NOMO-1 treated with DMSO at 0.1 percent for 48 hours (cell line): ENCODE results near the gene CPAMD8.
A peak's percentile ranks its signal among the peaks of the same experiment; 100 is the strongest.
"Not testable (repeated sequence)": the region's sequence is repeated elsewhere in the genome, so short reads cannot be mapped to it uniquely, and the experiment has no call there.

ENCODE experiments used
- DNase-seq: peaks from one replicate; lab custom pipeline; 2025; ENCODE audit not compliant: unreplicated experiment; lab: John Stamatoyannopoulos, UW

The CPAMD8 gene

DNA sequence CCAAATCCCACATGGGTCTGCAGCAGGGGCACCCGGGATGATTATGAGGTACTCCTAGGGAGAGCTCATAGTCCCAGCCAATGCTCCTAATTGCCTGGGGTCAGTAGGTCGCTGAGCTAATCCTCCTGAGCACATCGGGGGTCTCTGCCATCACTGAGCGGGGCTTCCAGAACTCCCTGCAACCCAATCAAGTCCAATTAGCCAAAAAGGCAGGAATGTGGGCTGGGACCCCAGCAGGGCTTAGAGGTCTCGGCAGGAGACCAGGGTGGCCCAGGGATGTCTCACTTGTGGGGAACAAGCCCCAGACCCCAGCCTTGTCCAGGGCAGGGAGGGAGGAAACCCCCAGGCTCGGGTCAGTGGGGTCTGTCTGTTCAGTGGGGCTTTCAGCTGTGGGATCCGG, 17.1 kb upstream of the CPAMD8 start:
- no peak for DNase-seq

DNA sequence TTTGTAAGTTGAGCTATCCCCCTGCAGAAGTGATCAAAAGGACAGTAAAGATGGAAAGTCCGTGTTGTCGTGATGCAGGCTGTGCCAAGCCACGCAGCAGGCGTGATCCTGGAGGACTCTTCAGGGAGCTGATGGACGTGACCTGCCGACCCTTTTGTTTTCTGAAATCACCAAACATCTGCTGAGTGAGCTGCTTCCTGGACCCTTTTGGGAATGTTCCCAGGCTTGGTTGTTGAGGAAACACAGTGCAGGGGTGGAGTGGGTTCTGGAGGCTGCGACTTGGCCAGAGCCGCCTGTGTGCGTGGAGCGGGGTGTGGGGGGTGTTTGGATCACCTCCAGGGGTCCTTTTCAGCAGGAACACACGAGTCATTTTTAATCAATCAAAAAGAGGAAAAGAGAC, 15.4 kb upstream of the CPAMD8 start:
- no peak for DNase-seq

DNA sequence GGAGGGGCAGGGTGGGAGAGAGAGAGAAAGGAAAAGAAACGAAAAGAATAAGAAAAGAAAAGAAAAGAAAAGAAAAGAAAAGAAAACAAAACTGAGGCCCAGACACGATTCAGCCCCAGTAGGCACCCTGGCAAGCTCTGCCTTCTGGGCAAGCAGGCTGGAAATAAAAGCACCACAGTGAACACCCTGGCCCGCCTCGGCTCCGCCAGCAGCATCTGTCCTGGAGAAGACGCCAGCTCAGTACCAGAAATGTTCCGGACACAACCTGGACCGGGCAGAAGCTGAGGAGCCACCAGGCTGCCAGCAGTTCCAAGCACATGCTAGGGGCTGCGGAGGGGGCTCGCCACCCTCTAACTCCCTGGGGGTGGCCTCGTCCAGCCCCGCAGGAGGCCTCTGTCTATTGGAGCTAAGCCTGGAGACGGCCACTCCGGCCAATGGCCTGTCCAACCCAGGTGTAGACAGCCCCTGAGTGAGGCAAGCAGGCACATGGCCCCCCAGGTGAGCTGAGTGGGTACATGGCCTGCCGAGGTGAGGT, 11.4 kb upstream of the CPAMD8 start:
- DNase-seq = no peak

DNA sequence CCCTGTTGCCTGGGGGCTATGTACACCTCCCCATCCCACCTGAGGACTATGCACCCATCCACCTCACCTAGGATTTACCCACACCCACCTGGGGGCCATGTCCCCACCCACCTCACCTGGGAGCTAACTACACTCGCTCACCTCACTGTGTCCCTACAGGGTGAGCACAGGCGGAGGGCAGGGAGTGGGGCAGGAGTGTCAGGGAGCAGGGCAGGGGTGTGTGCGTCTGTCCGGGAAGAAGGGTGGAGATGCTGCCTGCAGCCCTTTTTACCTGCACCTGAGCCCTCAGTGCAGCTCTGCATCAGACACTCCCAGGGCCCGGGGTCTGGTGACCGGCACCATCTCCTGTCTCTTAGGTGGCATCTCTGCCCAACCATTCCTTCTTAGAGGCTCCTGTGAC, 10.6 kb upstream of the CPAMD8 start:
- no peak for DNase-seq

DNA sequence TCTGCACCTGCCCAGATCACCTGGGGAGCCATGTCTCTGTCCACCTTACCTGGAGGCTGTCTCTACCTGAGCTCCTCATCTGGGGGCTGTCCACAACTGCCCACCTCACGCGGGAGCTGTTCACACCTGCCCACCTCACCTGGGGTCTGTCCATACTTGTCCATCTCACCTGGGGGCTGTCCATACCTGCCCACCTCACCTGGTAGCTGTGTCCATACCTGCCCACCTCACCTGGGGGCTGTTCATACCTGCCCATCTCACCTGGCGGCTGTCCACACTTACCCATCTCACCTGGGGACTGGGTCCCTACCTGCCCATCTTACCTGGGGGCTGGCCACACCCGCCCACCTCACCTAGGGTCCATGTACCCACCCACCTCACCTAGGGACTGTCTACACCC, 10.0 kb upstream of the CPAMD8 start:
- DNase-seq = no peak

DNA sequence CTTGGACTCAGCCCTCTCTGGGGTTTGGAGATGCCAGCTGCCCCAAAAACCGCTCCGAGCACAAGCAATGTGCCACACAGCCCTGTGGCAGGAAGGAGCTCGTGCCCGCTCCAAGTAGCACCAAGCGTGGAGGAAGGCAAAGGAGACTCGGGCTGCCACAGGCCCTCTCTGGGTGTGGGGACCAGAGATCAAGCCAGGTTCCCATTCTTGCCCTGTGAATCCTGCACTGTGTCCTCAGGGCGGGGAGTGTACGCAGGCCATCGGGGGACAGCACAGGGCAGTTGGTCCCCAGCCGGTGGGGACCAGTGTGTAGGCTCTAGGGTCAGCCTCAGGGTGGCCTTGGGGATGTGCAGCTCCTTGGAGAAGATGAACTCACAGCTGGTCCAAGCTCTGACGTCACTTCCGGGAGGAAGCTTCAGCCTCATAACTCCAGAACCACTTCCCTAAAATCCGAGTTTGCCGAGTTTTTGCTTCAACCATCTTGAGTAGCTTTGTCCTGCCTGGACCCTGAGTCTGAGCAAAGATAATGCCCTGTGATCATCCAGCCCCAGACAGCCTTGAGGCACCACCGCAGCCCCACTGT, 9.3 kb upstream of the CPAMD8 start:
- DNase-seq = peak; percentile 75

DNA sequence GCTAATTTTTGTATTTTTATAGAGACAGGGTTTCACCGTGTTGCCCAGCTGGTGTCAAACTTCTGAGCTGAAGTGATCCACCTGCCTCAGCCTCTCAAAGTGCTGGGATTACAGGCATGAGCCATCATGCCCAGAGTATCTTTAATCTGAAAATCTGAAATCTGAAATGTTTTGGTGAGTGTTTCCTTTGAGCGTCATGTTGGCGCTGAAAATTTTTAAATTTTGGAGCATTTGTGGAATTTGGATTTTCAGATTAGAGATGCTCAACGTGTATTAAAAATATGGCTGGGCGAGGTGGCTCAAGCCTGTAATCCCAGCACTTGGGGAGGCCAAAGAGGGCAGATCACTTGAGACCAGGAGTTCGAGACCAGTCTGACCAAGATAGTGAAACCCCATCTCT, 5.1 kb upstream of the CPAMD8 start:
- no peak for DNase-seq

DNA sequence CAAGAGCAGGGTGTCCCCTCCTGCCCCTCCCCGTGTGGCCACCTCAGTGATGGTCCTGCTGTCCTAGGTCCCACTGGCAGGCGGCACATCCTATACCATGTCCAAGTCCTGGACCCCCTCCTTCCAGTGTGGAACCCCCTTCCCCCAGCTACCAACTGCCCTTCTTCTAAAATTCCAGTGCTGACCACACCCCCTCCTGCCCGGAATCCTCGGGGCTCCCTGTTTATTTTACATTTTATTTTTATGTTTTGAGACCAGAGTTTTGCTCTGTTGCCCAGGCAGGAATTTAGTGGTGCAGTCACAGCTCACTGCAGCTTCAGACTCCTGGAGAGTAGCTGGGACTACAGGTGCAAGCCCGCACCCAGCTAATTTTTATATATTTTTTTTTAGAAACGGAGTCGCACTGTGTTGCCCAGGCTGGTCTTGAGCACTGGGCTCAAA, 945 bp upstream of the CPAMD8 start:
- DNase-seq = no peak

DNA sequence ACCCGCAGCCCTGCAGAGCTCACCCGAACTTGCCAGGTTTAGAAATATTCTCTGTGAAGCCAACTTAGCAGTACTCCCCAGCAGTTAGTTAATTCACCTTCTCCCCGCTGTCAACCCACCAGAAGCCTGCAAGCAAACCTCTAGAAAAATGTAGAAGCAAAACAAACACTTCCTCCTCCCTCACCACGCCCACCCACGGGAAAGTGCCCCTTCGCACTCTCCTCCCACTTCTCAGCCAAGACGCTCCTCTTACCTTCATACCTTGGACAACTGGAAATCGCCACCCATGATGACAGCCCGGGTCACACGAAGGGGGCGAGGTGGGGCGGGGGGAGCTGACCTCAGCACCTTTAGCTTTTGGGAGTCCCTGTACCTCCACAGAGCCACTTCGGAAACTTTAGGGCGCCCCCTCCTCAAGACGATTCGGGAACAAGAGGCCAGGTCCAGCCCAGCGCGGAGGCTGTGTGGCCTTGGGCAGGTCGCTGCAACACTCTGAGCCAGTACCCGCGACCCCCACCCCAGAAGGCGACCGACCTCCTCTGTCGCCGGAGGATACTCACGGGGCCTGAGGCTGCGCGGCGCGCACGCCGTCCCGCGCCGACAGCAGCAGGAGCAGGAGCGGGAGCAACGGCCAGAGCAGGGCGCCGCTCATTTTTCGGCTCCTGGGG, 485 bp downstream of the CPAMD8 start:
- DNase-seq = peak; percentile 76

DNA sequence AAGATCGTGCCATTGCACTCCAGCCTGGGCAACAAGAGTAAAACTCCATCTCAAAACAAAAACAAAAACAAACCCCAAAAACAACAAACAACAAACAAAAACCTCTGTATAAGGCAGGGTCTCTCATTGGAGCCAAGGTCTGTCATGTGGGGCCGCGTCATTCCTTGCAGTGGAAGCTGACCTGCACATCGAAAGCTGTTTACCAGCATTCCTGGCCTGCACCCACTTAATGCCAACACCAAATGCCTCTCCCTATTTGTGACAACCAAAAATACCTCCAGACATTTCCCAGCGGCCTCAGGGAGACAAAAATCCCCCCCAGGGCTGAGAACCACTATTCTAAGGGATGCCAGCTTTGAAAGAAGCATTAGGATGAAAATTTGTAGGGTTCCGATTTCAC, 1.2 kb downstream of the CPAMD8 start:
- DNase-seq = no peak

DNA sequence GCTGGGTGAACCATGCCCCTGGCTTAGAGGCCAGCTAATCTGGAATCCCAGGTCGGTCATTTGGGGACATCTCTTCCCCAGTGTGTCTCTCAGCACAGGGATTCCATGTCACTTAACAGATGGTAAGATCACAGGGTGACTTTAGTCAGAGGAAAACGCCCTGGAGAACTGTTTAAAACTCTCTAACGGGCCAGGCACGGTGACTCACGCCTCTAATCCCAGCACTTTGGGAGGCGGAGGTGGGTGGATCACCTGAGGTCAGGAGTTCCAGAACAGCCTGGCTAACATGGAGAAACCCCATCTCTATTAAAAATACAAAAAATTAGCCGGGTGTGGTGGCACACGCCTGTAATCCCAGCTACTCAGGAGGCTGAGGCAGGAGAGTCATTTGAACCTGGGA, 1.7 kb downstream of the CPAMD8 start:
- DNase-seq = not testable (repeated sequence)

DNA sequence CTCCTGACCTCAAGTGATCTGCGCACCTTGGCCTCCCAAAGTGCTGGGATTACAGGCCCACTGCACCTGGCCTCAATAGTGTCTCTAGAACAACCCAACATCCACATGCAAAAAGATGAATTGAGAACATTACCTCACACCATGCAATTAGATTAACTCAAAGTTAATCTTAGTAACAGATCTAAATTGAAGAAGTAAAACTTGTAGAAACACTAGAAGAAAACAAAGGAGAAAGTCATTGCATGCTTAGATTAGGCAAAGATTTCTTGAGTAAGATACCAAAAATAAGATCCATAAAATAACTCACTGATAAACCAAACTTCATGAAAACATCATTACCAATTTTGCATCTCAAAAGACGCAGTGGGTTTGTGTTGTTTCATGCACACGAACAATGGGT, 2.8 kb downstream of the CPAMD8 start:
- DNase-seq = peak; percentile 4

DNA sequence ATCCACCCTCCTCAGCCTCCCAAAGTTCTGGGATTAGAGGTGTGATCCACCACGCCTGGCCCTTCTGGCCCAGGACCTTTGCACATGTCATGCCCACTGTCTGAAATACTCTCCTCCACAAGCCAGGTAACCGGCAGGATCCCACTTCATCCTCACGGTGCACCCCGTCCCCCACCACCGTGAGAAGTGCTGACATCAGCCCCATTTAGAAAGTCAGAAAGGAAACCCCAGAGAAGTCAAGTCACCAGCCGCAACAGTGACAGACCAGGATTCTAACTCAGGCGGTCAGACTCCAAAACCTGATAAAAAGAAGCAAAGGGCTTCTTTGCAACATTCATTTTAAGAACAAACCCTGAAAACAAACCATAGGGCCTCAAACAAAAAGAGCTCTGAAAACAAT, 3.9 kb downstream of the CPAMD8 start:
- no peak for DNase-seq

DNA sequence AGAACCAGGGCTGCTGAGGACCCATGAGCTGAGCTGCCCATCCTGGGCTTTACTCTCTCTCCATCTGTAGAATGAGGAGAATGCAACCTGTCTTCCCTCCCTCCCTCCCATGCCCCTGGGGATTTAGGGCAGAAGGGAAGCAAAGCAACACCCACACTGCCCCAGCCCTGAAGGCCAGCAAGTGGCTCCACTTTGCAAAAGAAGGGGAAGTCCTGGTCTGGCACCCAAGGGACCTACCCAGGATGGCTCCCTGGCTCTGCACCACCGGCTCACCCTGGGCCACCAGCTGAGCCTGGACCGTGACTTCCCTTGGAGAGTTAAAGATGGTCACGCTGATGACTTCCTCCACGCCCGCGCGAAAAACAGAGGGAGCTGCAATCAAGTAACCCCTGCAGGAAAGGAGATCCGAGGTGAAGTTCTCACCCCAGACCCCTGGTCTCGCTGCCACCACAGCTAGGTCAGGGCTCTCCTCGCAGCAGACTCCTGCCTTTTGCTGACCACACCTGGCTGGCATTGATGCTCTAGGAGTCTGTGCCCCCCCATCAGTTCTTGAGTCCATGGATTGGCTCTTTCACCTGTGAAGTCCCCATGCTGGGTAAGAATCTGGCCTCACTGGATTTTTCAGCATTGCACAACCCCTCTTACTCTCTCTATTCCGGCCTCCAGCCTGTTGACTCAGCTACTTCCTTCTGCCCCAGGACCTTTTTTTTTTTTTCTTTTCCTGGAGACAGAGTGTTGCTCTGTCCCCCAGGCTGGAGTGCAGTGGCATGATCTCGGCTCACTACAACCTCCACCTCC, 4.6 kb downstream of the CPAMD8 start:
- peak; percentile 63 for DNase-seq

DNA sequence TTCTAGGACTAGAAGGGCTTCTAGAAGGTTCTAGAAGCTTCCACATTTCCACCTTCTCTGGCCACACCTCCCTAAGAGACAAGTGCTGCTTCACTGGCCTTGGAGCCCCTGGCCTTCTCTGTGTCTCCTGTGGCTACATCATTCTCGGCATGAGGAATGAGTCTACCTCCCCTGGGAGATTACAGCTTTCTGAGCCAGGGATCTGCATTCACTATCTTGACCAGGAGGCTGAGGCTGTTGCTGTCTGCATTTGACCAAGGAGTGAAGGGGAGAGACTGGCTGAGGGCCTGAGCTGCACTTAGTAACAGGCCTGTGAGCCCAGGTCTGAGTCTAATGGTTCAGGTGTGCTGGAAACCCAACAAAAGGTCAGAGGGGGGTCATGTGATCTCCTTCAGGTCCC, 5.3 kb downstream of the CPAMD8 start:
- DNase-seq = no peak

DNA sequence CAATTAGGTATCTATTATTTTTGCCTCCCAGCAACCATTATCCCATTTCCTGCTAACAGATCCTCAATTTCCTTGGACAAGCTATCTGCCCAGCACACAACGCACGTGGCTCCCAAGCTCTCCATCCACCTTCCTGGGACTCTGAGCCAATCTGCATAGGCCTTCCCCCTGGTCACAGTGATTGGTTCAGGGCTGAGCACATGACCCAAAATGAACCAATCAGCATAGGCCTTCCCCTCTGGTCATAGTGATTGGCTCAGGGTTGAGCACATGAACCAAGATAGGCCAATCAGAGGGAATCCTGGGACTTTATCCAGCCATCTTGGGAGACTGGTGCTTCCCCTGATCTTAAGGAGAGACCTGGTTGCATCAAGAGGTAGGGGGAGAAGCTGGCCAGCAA, 5.8 kb downstream of the CPAMD8 start:
- DNase-seq = no peak

DNA sequence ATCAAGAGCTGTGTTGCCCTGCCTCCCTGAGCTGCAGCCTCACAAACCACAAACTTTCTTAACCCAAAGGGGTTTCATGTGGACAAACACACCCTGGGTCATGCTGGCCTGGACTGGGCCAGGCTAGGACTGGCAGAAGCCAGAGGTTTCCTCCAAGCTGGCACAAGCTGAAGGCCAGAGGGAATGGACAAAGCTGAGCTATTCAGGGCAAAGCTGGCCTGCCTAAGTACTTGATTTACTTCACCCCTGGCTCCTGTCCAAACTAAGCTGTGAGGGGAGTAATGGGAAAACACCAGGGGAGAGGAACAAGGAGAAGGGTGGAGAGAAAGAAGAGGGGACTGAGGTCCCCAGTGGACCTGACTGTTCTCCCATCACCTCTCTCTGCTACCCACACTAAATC, 6.2 kb downstream of the CPAMD8 start:
- DNase-seq = no peak

DNA sequence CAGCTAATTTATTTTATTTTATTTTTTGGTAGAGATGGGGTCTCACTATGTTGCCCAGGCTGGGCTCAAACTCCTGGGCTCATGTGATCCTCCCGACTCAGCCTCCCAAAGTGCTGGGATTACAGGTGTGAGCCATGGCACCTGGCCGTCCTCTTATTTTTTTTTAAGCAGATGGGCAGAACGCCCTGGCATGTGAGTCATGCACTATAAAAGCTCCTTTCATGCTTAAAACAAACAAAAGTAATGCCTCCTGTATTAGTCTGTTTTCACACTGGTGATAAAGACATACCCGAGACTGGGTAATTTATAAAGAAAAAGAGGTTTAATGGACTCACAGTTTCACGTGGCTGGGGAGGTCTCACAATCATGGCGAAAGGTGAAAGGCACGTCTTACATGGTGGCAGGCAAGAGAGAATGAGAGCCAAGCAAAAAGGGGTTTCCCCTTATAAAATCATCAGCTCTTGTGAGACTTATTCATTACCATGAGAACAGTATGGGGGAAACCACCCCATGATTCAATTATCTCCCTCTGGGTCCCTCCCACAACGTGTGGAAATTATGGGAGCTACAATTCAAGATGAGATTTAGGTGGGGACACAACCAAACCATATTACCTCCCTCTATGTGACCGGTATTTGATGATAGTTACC, 12.3 kb downstream of the CPAMD8 start:
- not testable (repeated sequence) for DNase-seq

DNA sequence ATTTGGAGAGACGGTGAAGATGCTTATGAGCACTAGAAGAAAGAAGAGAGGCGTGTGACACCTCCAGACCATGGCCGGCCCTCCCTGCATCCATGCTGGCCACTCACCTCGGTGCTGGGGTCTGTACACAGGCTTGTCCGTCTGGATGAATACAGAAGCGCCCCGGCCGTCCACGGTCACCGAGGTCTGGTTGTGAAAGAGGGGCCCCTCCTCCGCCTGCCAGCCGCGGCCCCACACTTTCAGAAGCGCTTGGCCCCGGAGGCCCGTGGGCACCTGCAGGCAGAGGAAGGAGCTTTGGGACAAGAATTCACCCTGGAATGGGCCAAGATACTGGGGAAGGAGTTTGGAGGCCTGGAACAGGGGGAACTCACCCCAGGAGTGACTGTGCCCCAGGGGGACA, 15.1 kb downstream of the CPAMD8 start:
- no peak for DNase-seq

DNA sequence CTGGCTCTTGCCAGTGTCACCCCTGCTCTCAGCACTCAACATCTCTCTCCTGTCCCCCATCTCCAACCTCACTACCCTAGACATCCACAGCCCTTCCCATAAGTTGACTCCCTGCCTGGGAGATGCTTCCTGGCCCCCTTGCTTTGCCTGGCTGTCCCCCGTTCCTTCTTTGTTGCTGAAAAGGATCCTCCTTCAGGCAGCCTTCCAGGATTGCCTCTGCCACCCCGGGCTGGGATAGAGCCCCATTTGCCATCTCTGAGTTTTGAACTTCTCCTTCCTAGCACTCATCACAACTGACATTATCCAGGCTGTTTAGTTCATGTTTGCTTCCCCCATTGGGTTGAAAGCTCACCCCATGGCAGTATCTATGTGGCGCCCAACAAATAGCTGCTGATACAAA, 20.0 kb downstream of the CPAMD8 start:
- DNase-seq = no peak

DNA sequence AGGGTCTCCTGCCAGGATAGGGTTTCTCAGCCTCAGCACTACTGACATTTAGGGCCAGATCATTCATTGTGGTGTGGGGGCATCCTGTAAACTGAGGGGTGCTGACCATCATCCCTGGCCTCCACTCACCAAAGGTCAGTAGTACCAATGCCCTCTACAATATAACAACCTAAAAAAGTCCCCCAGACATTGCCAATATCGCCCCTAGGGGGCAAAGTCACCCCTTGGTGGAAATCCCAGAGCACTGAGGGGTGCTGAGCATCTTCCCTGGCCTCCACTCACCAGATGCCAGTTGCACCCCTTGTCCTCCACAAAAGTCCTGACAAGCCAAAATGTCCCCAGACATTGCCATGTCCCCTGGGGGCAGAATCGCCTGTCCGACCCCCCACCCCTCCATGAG, 21.6 kb downstream of the CPAMD8 start:
- DNase-seq = no peak

DNA sequence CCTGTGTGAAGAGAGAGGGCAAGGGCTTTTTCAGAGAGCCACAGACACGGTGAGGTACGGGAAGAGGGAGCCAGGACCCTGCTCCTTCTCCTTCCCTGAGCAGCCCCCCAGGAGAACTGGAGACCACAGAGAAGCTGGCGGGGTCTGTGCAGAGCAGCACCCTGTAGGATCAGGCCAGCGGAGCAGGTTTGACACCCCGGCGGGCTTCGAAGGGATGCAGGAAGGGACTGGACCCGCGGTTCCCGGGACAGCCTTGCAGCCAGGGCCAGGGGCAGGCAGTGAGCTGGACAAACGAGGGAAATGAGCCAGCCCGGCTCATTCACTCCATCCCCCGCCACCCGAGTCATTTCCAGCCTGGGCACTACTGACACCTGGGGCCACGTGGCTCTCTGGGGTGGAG, 22.2 kb downstream of the CPAMD8 start:
- DNase-seq = no peak
